Naive thymus-derived CD4-positive, alpha-beta T cell (primary cell): Measurements from ENCODE around the gene EXO5. TPM values are rescaled to one million over a fixed set of nuclear protein-coding genes. Genes with fewer than 3 reads are reported as not detected.
"Not testable (repeated sequence)": the region's sequence is repeated elsewhere in the genome, so short reads cannot be mapped to it uniquely, and the experiment has no call there.

Experiments
- ATAC-seq: fragments of 150-1000 bp; cut with Tn5 transposase; 2 replicates; pipeline ENCODE4 v1.10.0; 2021; ENCODE audit warnings: mild to moderate bottlenecking, moderate library complexity
- CTCF ChIA-PET: fragments of 350-600 bp; sonication (Branson Sonifier 250); formaldehyde crosslinking; loops from one replicate; lab custom pipeline; 2021; ENCODE audit warnings: antibody characterized with exemption; lab: Charles Lee
- POLR2A ChIA-PET: fragments of 350-600 bp; sonication (Branson Sonifier 250); formaldehyde crosslinking; loops from one replicate; lab custom pipeline; 2021; ENCODE audit warnings: antibody characterized with exemption, inconsistent platforms; lab: Charles Lee
- DNase-seq, 9 donors: peaks; one replicate each; pipeline versions ENCODE4 v3.0.0 to v3.0.0-alpha.2; 2020 to 2022; ENCODE audit warnings: mixed read lengths in 1 of 9
- H3K27ac ChIP-seq: one replicate; pipeline ENCODE4 v1.7.0; 2013; ENCODE audit warnings: mild to moderate bottlenecking, low read depth, low read length, moderate library complexity
- H3K27me3 ChIP-seq, 2 donors: one replicate each; pipeline ENCODE4 v1.7.0; 2013; ENCODE audit warnings: low read length in 2 of 2, mild to moderate bottlenecking in 2 of 2, moderate library complexity in 2 of 2; ENCODE audit not compliant: control insufficient read depth in 2 of 2, insufficient read depth in 2 of 2
- H3K36me3 ChIP-seq, 3 experiments: 1 replicate in 2 of 3; 2 replicates in 1 of 3; pipeline ENCODE4 v1.7.0; 2013; ENCODE audit warnings: low read length in 3 of 3, mild to moderate bottlenecking in 3 of 3, moderate library complexity in 1 of 3; ENCODE audit not compliant: insufficient read depth in 3 of 3, control insufficient read depth in 2 of 3
- H3K4me1 ChIP-seq, 2 donors: one replicate each; pipeline ENCODE4 v1.7.0; 2013; ENCODE audit warnings: low read length in 2 of 2, mild to moderate bottlenecking in 2 of 2, moderate library complexity in 1 of 2; ENCODE audit not compliant: control insufficient read depth in 2 of 2, insufficient read depth in 2 of 2
- H3K4me3 ChIP-seq: 2 replicates; pipeline ENCODE4 v1.7.0; 2013; ENCODE audit warnings: mild to moderate bottlenecking, low read length
- H3K9me3 ChIP-seq, 3 experiments: 1 replicate in 2 of 3; 2 replicates in 1 of 3; pipeline ENCODE4 v1.7.0; 2013; ENCODE audit warnings: low read length in 3 of 3; ENCODE audit not compliant: control insufficient read depth in 2 of 3
- H3K27ac Mint-ChIP-seq, 9 donors: one replicate each; pipeline ENCODE4 v1.8.0; 2020 to 2022; ENCODE audit warnings: mixed read lengths in 9 of 9, mild to moderate bottlenecking in 8 of 9, moderate library complexity in 5 of 9, inconsistent platforms in 2 of 9
- H3K27me3 Mint-ChIP-seq, 5 donors: one replicate each; pipeline ENCODE4 v1.8.0; 2021 to 2022; ENCODE audit warnings: mixed read lengths in 5 of 5, mild to moderate bottlenecking in 1 of 5
- H3K36me3 Mint-ChIP-seq, 5 donors: one replicate each; pipeline ENCODE4 v1.8.0; 2020 to 2022; ENCODE audit warnings: mixed read lengths in 5 of 5, mild to moderate bottlenecking in 3 of 5, inconsistent platforms in 1 of 5
- H3K4me1 Mint-ChIP-seq, 7 donors: one replicate each; pipeline ENCODE4 v1.8.0; 2020 to 2022; ENCODE audit warnings: mixed read lengths in 7 of 7, mild to moderate bottlenecking in 3 of 7, inconsistent platforms in 1 of 7
- H3K4me3 Mint-ChIP-seq, 10 donors: one replicate each; pipeline ENCODE4 v1.8.0; 2020 to 2022; ENCODE audit warnings: mild to moderate bottlenecking in 10 of 10, mixed read lengths in 10 of 10, moderate library complexity in 6 of 10, inconsistent platforms in 2 of 10
- H3K9me3 Mint-ChIP-seq, 11 donors: one replicate each; pipeline ENCODE4 v1.8.0; 2020 to 2022; ENCODE audit warnings: mixed read lengths in 11 of 11, mild to moderate bottlenecking in 4 of 11, inconsistent platforms in 1 of 11, moderate library complexity in 1 of 11
- intact Hi-C, 2 donors: fragments of 100-400 bp; cut with micrococcal nuclease; formaldehyde crosslinking; loops; one replicate each; pipeline ENCODE4 v1.15.1; 2023
- polyA plus RNA-seq, 2 donors: library from polyadenylated mRNA; unstranded; fragments of 300-500 nt; fragmentation: Illumina TruSeq; gene quantifications; one replicate each; pipeline ENCODE4 v1.2.3, GENCODE V29; 2021
- total RNA-seq, 6 experiments: library from RNA in 5 of 6; stranded (reverse) in 5 of 6; gene quantifications; 1 replicate in 5 of 6; 2 replicates in 1 of 6; pipeline ENCODE4 v1.2.3 and lab custom pipeline; 2021 to 2026

Gene EXO5
- total and polyA plus RNA-seq, 7 experiments from 2014 or later: 5.2 to 14.1 (median 8.6) TPM

DNA sequence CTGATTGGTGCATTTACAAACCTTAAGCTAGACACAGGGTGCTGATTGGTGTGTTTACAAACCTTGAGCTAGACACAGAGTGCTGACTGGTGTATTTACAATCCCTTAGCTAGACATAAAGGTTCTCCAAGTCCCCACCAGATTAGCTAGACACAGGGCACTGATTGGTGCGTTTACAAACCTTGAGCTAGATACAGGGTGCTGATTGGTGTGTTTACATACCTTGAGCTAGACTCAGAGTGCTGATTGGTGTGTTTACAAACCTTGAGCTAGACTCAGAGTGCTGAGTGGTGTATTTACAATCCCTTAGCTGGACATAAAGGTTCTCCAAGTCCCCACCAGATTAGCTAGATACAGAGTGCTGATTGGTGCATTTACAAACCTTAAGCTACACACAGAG lies 49.7 kb downstream of the EXO5 start:
- H3K27me3 ChIP-seq, H3K36me3 Mint-ChIP-seq, H3K27me3 Mint-ChIP-seq, H3K27ac ChIP-seq, H3K9me3 ChIP-seq, H3K27ac Mint-ChIP-seq, H3K4me1 ChIP-seq, H3K4me3 Mint-ChIP-seq, CTCF ChIA-PET, H3K4me3 ChIP-seq, H3K4me1 Mint-ChIP-seq, POLR2A ChIA-PET, DNase-seq, intact Hi-C loops, H3K36me3 ChIP-seq, ATAC-seq: not testable (repeated sequence)
- peaks cover 0 to 12% (median 0%) of the 10 kb centered on the region in 11 donors for H3K9me3 Mint-ChIP-seq

DNA sequence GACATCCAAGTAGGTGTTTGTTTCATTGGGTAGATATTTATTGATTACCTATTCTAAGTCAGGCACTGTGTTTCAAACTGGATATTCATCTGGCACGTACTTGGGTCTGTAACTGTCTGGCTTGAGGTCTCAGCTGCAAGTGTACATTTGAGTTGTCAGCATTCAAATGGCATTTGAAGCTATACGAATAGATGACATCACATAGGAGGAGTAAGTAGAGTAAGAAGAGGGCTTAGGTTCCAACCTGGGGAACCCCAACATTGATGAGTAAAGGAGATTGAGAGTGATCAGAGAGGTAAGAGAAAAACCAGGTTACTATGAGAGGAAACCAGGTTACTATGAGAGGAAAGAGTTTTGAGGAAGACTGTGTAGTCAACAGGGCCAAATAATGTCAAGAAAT lies 53.6 kb downstream of the EXO5 start:
- Histone ChIP-seq H3K36me3 (no peaks in the 10 kb centered on the region), H3K9me3 (no peaks in the 10 kb centered on the region), H3K4me1 (no peaks in the 10 kb centered on the region), H3K4me3 (no peak overlapping the region), H3K27ac (no peak overlapping the region), H3K27me3 (no peaks in the 10 kb centered on the region)
- ChIA-PET POLR2A (no interaction called here), CTCF (no interaction called here)
- H3K27ac Mint-ChIP-seq: peak overlapping the region in 1 of 9 donors; percentile 9
- intact Hi-C loops: no loop called here
- no peak for DNase-seq
- ATAC-seq: no peak
- H3K4me3 Mint-ChIP-seq: no peak overlapping the region
- H3K27me3 Mint-ChIP-seq: peaks cover 0 to 22% (median 12%) of the 10 kb centered on the region in 5 donors
- peaks cover 0 to 4% (median 0%) of the 10 kb centered on the region in 7 donors for H3K4me1 Mint-ChIP-seq
- H3K9me3 Mint-ChIP-seq: peaks cover 0 to 24% (median 2%) of the 10 kb centered on the region in 11 donors
- peaks cover 0 to 6% (median 3%) of the 10 kb centered on the region in 5 donors for H3K36me3 Mint-ChIP-seq

DNA sequence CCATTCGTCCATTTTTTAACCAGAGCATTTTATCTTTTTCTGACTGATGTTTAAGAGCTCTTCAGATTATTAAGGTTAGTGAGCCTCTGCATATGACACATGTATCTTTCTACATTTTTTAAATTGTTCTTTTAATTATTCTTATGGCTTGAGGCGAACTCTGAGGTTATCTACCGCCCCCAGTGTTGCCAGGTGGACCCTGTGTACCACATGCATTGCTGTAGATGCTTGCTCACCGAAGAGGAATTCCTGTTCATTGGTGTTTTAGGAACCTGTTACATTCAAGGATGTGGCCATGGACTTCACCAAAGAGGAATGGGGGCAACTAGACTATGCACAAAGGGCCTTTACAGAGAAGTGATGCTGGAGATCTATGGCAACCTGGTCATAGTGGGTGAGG lies 54.7 kb downstream of the EXO5 start:
- POLR2A ChIA-PET: no interaction called here
- no peak for ATAC-seq
- peaks cover 0 to 22% (median 12%) of the 10 kb centered on the region in 5 donors for H3K27me3 Mint-ChIP-seq

DNA sequence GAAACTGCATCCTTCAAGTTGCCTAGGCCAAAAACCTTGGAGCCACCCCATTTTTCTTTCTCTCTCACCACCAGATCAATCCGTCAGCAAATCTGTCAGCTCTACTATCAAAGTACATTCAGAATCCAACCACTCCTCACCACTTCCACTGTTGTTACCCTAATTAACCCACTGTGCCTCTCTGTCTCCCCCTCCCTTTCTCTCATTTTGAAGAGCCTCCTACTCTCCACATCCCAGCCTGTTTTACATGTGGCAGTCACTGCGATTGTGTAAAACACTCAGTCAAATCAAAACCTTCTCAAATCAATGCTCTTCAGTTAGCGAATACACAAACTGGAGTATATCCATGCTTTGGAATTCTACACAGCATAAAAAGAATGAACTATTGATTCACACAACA lies 55.9 kb downstream of the EXO5 start:
- DNase-seq: no peak
- no peak for ATAC-seq
- intact Hi-C loops: no loop called here
- no peak overlapping the region for H3K27ac Mint-ChIP-seq
- H3K27ac ChIP-seq: no peak overlapping the region
- H3K9me3 Mint-ChIP-seq: peaks cover 0 to 21% (median 2%) of the 10 kb centered on the region in 11 donors
- ChIA-PET POLR2A (no interaction called here), CTCF (no interaction called here)
- peaks cover 0 to 6% (median 3%) of the 10 kb centered on the region in 5 donors for H3K36me3 Mint-ChIP-seq
- no peaks in the 10 kb centered on the region for H3K27me3 ChIP-seq
- H3K9me3 ChIP-seq: no peaks in the 10 kb centered on the region
- no peaks in the 10 kb centered on the region for H3K36me3 ChIP-seq
- no peak overlapping the region for H3K4me3 ChIP-seq
- peaks cover 0 to 22% (median 13%) of the 10 kb centered on the region in 5 donors for H3K27me3 Mint-ChIP-seq
- H3K4me3 Mint-ChIP-seq: no peak overlapping the region
- no peaks in the 10 kb centered on the region for H3K4me1 ChIP-seq
- H3K4me1 Mint-ChIP-seq: peaks cover 0 to 4% (median 0%) of the 10 kb centered on the region in 7 donors

More for the DNA sequence above, 54.7 kb downstream of the EXO5 start:
- H3K27ac Mint-ChIP-seq: no peak overlapping the region
- Histone ChIP-seq H3K27me3 (no peaks in the 10 kb centered on the region), H3K4me3 (no peak overlapping the region), H3K9me3 (no peaks in the 10 kb centered on the region), H3K36me3 (no peaks in the 10 kb centered on the region), H3K27ac (no peak overlapping the region), H3K4me1 (no peaks in the 10 kb centered on the region)
- H3K9me3 Mint-ChIP-seq: peaks cover 0 to 21% (median 2%) of the 10 kb centered on the region in 11 donors
- H3K4me1 Mint-ChIP-seq: peaks cover 0 to 4% (median 0%) of the 10 kb centered on the region in 7 donors
- H3K36me3 Mint-ChIP-seq: peaks cover 0 to 6% (median 3%) of the 10 kb centered on the region in 5 donors
- CTCF ChIA-PET: no interaction called here
- intact Hi-C loops: no loop called here
- DNase-seq: no peak
- H3K4me3 Mint-ChIP-seq: no peak overlapping the region

DNA sequence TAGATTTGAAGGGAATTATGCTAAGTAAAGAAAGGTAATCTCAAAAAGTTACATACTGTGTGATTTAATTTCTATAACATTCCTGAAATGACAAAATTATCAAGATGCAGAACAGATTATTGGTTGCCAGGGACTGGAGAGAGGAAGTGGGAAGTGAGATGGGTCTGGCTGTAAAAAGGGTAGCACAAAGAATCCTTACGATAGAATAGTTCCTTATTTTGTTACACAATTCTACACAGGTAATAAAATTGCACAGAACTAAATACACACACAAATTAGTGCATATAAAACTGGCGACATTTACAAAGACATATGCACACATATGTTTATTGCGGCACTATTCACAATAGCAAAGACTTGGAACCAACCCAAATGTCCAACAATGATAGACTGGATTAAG lies 56.3 kb downstream of the EXO5 start:
- H3K36me3 Mint-ChIP-seq: peaks cover 0 to 6% (median 3%) of the 10 kb centered on the region in 5 donors
- CTCF ChIA-PET: no interaction called here
- H3K4me3 Mint-ChIP-seq: no peak overlapping the region
- no peak overlapping the region for H3K27ac ChIP-seq
- no peak for ATAC-seq
- H3K4me1 Mint-ChIP-seq: peaks cover 0 to 4% (median 0%) of the 10 kb centered on the region in 7 donors
- no peak overlapping the region for H3K4me3 ChIP-seq
- POLR2A ChIA-PET: no interaction called here
- peaks cover 0 to 21% (median 2%) of the 10 kb centered on the region in 11 donors for H3K9me3 Mint-ChIP-seq
- H3K27me3 ChIP-seq: no peaks in the 10 kb centered on the region
- H3K4me1 ChIP-seq: no peaks in the 10 kb centered on the region
- peaks cover 0 to 22% (median 13%) of the 10 kb centered on the region in 5 donors for H3K27me3 Mint-ChIP-seq
- H3K27ac Mint-ChIP-seq: no peak overlapping the region
- DNase-seq: no peak
- no peaks in the 10 kb centered on the region for H3K36me3 ChIP-seq
- H3K9me3 ChIP-seq: no peaks in the 10 kb centered on the region
- intact Hi-C loops: no loop called here

Other genes with a start within 250 kb of the EXO5 start
- 10 to 100 TPM in 1 of 5 experiments, 1 to 10 TPM in 3, under 1 TPM in 1; 0.97 to 14.6 (median 3.4) TPM for gene COL9A2, start 191.5 kb upstream of the EXO5 start, total RNA-seq
- under 1 TPM; 0.43 to 0.55 TPM for gene COL9A2, start 191.5 kb upstream of the EXO5 start, polyA plus RNA-seq
- 100 to 1,000 TPM; 144 to 210 (median 187) TPM for gene SMAP2, start 135.0 kb upstream of the EXO5 start, total RNA-seq
- gene SMAP2, start 135.0 kb upstream of the EXO5 start, polyA plus RNA-seq: 100 to 1,000 TPM; 226 to 542 TPM
- 1 to 10 TPM; 2.2 to 8.3 (median 5.3) TPM for gene ZFP69B, start 58.3 kb upstream of the EXO5 start, total RNA-seq
- gene ZFP69B, start 58.3 kb upstream of the EXO5 start, polyA plus RNA-seq: 1 to 10 TPM; 3.0 to 3.6 TPM
- 1 to 10 TPM; 2.7 to 4.3 (median 3.4) TPM for gene ZFP69, start 31.5 kb upstream of the EXO5 start, total RNA-seq
- 1 to 10 TPM; 4.1 to 7.8 TPM for gene ZFP69, start 31.5 kb upstream of the EXO5 start, polyA plus RNA-seq
- gene ZNF684, start 22.9 kb downstream of the EXO5 start, total RNA-seq: 1 to 10 TPM; 1.3 to 6.6 (median 3.7) TPM
- gene ZNF684, start 22.9 kb downstream of the EXO5 start, polyA plus RNA-seq: 1 to 10 TPM; 2.5 to 3.6 TPM
- 1 to 10 TPM; 1.1 to 2.8 (median 2.2) TPM for gene RIMS3, start 156.9 kb downstream of the EXO5 start, total RNA-seq
- gene RIMS3, start 156.9 kb downstream of the EXO5 start, polyA plus RNA-seq: 1 to 10 TPM; 2.2 to 4.3 TPM
- 10 to 100 TPM; 44.2 to 88.5 (median 73.6) TPM for gene NFYC, start 182.9 kb downstream of the EXO5 start, total RNA-seq
- gene NFYC, start 182.9 kb downstream of the EXO5 start, polyA plus RNA-seq: 10 to 100 TPM; 36.2 to 63.4 TPM